Upper lobe of right lung (tissue), 1 donor: ENCODE results near the gene GFY. TPM values are rescaled to one million over a fixed set of nuclear protein-coding genes. Genes with fewer than 3 reads are reported as not detected.

Experiments used
- ATAC-seq: fragments of 200-7000 bp; cut with Tn5 transposase; one replicate; pipeline ENCODE4 v1.9.1; 2020; ENCODE audit warnings: mild to moderate bottlenecking, moderate library complexity
- DNase-seq: peaks from one replicate; pipeline ENCODE4 v3.0.0-alpha.2; 2020
- H3K27ac ChIP-seq: fragments of 200-600 bp; one replicate; pipeline ENCODE4 v1.8.0; 2022
- H3K27me3 ChIP-seq: fragments of 200-600 bp; one replicate; pipeline ENCODE4 v1.8.0; 2022; ENCODE audit warnings: mild to moderate bottlenecking
- H3K36me3 ChIP-seq: fragments of 200-600 bp; one replicate; pipeline ENCODE4 v1.8.0; 2022
- H3K4me1 ChIP-seq: fragments of 200-600 bp; one replicate; pipeline ENCODE4 v1.8.0; 2022
- H3K4me3 ChIP-seq: fragments of 200-600 bp; one replicate; pipeline ENCODE4 v1.8.0; 2022; ENCODE audit warnings: mild to moderate bottlenecking
- H3K9me3 ChIP-seq: fragments of 200-600 bp; one replicate; pipeline ENCODE4 v1.8.0; 2022
- intact Hi-C: fragments of 100-400 bp; cut with DNase I; formaldehyde crosslinking; loops from one replicate; pipeline ENCODE4 v1.11.0; 2022
- long read RNA-seq: library from polyadenylated mRNA; unstranded; transcript quantifications from one replicate; pipeline ENCODE4 v2.0.0, GENCODE V29; 2021
- total RNA-seq: library from RNA; stranded (reverse); fragmentation: NEBNext Ultra II Directional; extraction: Animal tissue kit (Norgen Biotek cat#: 25700); gene quantifications from one replicate; pipeline ENCODE4 v1.2.1, GENCODE V29; 2021
- TF ChIP-seq, protein P1 (sequence below): fragments of 200-600 bp; IDR thresholded peaks from one replicate; pipeline ENCODE4 v1.8.0; 2022; ENCODE audit warnings: antibody characterized with exemption
- donor health status: DM: no; HTN: yes; CAD: no; lungs with severe emphysema.

The GFY gene, protein sequence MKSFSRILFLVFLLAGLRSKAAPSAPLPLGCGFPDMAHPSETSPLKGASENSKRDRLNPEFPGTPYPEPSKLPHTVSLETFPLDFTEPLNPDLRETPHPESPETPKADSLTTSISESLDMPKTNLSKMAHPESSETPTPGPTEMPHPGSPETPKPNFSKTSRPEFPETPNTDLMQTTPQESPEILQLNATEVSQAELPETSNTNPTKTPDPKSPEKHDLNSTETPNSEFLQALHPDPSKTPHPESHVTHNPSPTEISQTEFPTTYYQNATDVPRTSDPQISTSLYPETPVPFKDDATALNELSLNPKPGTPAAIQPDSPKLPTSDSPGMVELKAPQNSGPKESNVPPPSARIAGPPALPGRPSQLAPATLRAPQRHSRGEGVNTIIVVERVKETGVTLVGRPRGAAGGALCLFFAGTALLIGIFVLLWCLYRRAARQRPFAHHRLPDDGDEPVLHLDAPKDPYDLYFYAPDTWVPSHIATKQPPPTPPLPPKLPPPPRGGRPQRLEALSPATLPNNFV
- total RNA-seq = not detected
- long read RNA-seq = 0 reads

DNA sequence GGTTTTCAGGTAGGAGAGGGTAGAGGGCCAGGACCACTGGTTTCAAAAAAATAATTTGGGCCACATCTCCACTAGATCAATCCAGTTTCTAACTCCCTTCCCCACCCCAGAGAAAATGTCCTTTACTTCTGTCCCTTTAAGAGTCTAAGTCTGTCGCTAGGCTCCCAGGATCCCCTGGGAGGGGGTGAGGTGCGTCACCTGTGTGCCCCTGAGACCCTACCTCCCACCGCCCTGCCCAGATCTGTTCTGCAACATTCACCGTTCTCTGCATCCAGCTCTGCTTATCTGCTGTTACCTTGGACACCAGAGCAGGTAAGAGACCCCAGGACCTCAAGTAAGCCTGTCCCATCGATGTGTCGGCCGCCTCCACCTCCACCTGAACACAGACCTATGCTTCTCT, at the start of gene GFY:
GFY (plus strand) TSS at position 211 of the 400 bp plus-strand sequence. CDS start 1,043 bp downstream, outside the sequence.
- H3K27ac ChIP-seq = no peak within 1 kb of the TSS
- TF ChIP-seq, protein P1, sequence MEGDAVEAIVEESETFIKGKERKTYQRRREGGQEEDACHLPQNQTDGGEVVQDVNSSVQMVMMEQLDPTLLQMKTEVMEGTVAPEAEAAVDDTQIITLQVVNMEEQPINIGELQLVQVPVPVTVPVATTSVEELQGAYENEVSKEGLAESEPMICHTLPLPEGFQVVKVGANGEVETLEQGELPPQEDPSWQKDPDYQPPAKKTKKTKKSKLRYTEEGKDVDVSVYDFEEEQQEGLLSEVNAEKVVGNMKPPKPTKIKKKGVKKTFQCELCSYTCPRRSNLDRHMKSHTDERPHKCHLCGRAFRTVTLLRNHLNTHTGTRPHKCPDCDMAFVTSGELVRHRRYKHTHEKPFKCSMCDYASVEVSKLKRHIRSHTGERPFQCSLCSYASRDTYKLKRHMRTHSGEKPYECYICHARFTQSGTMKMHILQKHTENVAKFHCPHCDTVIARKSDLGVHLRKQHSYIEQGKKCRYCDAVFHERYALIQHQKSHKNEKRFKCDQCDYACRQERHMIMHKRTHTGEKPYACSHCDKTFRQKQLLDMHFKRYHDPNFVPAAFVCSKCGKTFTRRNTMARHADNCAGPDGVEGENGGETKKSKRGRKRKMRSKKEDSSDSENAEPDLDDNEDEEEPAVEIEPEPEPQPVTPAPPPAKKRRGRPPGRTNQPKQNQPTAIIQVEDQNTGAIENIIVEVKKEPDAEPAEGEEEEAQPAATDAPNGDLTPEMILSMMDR = no peak
- intact Hi-C loops = no loop called here
- DNase-seq = no peak
- H3K27me3 ChIP-seq = peaks cover 84% of the 10 kb centered on the region
- H3K9me3 ChIP-seq = no peaks in the 10 kb centered on the region
- H3K4me3 ChIP-seq = no peak within 1 kb of the TSS
- ATAC-seq = no peak
- no peaks in the 10 kb centered on the region for H3K36me3 ChIP-seq
- H3K4me1 ChIP-seq = peaks cover 17% of the 10 kb centered on the region

DNA sequence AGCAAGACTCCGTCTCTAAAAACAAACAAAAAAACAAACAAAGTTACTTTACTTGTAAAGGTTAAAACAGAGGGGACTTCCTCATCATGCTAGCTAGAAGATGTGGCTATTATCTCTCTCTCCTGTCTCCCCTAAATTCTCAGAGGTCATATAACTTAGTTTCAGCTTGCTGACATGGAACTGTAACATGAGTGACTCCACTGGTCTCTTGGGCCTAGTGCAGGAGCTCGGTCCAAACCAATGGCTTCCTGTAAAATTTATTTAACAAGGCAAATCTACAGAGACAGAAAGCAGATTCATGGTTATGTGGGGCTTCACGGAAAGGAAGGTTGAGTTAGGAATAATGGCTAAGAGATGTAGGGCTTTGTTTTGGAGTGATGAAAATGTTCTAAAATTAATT, 46.7 kb upstream of the GFY start:
- peaks cover 7% of the 10 kb centered on the region for H3K9me3 ChIP-seq
- no peaks in the 10 kb centered on the region for H3K27me3 ChIP-seq
- ATAC-seq (no peak), DNase-seq (no peak)
- no peaks in the 10 kb centered on the region for H3K4me1 ChIP-seq
- H3K4me3 ChIP-seq = no peak overlapping the region
- TF ChIP-seq, protein P1 = no peak
- H3K27ac ChIP-seq = no peak overlapping the region
- intact Hi-C loops = no loop called here
- no peaks in the 10 kb centered on the region for H3K36me3 ChIP-seq

DNA sequence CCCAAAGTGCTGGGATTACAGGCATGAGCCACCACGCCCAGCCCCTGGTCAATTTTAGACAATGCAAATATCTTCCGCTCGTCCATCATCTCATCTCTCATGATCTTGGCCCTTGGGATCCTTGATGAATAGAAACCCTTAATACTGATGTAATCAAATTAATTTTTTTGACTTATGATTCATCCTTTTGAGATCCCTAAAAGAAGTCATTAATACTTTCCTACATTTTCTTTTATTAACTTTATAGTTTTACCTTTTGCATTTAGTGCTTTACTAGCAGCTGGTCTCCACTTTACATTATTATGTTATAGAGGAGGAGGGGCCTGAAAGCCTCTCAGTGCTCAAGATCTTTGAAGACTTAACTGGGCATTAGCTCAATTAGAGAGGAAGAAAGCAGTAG, 44.8 kb upstream of the GFY start:
- no peak for ATAC-seq
- intact Hi-C loops = no loop called here
- no peak for DNase-seq
- Histone ChIP-seq H3K27ac (no peak overlapping the region), H3K4me3 (no peak overlapping the region), H3K27me3 (peaks cover 8% of the 10 kb centered on the region), H3K4me1 (no peaks in the 10 kb centered on the region), H3K9me3 (peaks cover 7% of the 10 kb centered on the region), H3K36me3 (no peaks in the 10 kb centered on the region)
- TF ChIP-seq, protein P1 = no peak

DNA sequence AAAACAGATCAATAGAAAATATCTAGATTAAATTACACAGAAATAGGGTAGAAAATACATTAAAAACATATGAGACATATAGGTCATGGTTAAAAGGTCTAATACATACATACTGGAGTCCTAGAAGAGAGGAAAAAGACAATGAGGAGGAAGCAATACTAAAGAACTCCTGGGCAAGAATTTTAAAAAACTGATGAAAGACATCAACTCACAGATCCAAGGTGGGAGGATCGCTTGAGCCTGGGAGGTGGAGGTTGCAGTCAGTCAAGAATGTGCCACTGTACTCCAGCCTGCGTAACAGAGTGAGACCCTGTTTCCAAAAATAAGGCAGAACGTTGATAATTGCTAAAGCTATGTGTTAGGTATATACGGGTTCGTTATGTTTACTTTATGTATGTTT, 42.5 kb upstream of the GFY start:
- no peak overlapping the region for H3K27ac ChIP-seq
- no peaks in the 10 kb centered on the region for H3K4me1 ChIP-seq
- no peaks in the 10 kb centered on the region for H3K36me3 ChIP-seq
- H3K9me3 ChIP-seq = peaks cover 7% of the 10 kb centered on the region
- peaks cover 9% of the 10 kb centered on the region for H3K27me3 ChIP-seq
- H3K4me3 ChIP-seq = no peak overlapping the region
- ATAC-seq (no peak), DNase-seq (no peak)
- intact Hi-C loops = no loop called here
- TF ChIP-seq, protein P1 = no peak

DNA sequence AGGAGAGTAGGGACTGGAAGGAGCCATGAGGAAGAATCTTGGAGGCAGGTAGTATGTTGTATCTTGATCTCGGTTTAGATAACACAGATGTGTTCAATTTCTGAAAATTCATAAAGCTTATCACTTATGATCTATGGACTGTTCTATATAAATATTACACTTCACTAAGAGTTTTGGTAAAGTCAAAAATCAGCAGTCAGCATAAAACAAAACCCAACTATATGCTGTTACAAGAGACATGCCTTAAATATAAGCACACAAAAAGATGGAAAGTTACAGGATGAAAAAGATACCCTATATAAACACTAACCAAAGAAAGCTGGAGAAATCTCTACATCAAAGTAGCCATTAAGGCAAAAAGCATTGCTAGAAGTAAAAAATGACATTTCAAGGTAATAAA, 41.6 kb upstream of the GFY start:
- Histone ChIP-seq H3K9me3 (peaks cover 7% of the 10 kb centered on the region), H3K27ac (no peak overlapping the region), H3K4me3 (no peak overlapping the region), H3K4me1 (no peaks in the 10 kb centered on the region), H3K36me3 (no peaks in the 10 kb centered on the region), H3K27me3 (peaks cover 9% of the 10 kb centered on the region)
- no peak for DNase-seq
- TF ChIP-seq, protein P1 = no peak
- intact Hi-C loops = no loop called here
- ATAC-seq = no peak
